Peyer's patch (tissue), 4 donors: ENCODE data around the gene ARHGAP18.

ENCODE experiments used
- POLR2A ChIP-seq, 2 donors: fragments of 450-650 bp; IDR thresholded peaks; one replicate each; pipeline ENCODE4 v1.5.1; 2017; ENCODE audit warnings: antibody characterized with exemption in 2 of 2, mild to moderate bottlenecking in 2 of 2, moderate library complexity in 2 of 2
- TF ChIP-seq, protein P1 (sequence below), 6 experiments: fragments of 450-650 bp in 4 of 6; fragments of 200-600 bp in 2 of 6; sonication (generic) in 1 of 6; IDR thresholded peaks; one replicate each; pipeline ENCODE4 v1.5.1; 2017 to 2019; ENCODE audit warnings: antibody characterized with exemption in 6 of 6, mild to moderate bottlenecking in 3 of 6, moderate library complexity in 1 of 6

GRCh38 chr6:129680633-129681032, 29.3 kb downstream of the ARHGAP18 start:
- TF ChIP-seq, protein P1, sequence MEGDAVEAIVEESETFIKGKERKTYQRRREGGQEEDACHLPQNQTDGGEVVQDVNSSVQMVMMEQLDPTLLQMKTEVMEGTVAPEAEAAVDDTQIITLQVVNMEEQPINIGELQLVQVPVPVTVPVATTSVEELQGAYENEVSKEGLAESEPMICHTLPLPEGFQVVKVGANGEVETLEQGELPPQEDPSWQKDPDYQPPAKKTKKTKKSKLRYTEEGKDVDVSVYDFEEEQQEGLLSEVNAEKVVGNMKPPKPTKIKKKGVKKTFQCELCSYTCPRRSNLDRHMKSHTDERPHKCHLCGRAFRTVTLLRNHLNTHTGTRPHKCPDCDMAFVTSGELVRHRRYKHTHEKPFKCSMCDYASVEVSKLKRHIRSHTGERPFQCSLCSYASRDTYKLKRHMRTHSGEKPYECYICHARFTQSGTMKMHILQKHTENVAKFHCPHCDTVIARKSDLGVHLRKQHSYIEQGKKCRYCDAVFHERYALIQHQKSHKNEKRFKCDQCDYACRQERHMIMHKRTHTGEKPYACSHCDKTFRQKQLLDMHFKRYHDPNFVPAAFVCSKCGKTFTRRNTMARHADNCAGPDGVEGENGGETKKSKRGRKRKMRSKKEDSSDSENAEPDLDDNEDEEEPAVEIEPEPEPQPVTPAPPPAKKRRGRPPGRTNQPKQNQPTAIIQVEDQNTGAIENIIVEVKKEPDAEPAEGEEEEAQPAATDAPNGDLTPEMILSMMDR (IDR thresholded peaks at IDR 0.05): no peak
- no peak for TF ChIP-seq POLR2A (IDR thresholded peaks at IDR 0.05)
